OCI-LY3 (cell line): ENCODE data around the gene CCSER2.

Source experiments
- H2AFZ ChIP-seq: fragments of 200-600, 300-600 bp; shearing (Covaris generic); 2 replicates; pipeline ENCODE4 v1.6.0; 2014; ENCODE audit warnings: antibody characterized with exemption, low read depth, low read length
- H3K27ac ChIP-seq: fragments of 200-600, 300-600 bp; sonication (generic); 2 replicates; pipeline ENCODE4 v1.5.1; 2014; ENCODE audit warnings: mild to moderate bottlenecking, low read length, moderate library complexity, mixed read lengths
- H3K27me3 ChIP-seq: fragments of 200-600, 300-600 bp; sonication (generic); 2 replicates; pipeline ENCODE4 v1.6.1; 2014; ENCODE audit warnings: low read depth, low read length, mixed read lengths
- H3K36me3 ChIP-seq: fragments of 200-600, 300-600 bp; sonication (generic); replicated peaks from 2 replicates; pipeline ENCODE3; 2014; ENCODE audit warnings: low read depth, low read length, mixed read lengths
- H3K4me1 ChIP-seq: fragments of 300-600, 200-600 bp; sonication (generic); 2 replicates; pipeline ENCODE4 v1.6.1; 2014; ENCODE audit warnings: low read length, mixed read lengths
- H3K4me2 ChIP-seq: fragments of 200-600, 300-600 bp; sonication (generic); 2 replicates; pipeline ENCODE4 v1.6.1; 2014; ENCODE audit warnings: low read length, mixed read lengths
- H3K4me3 ChIP-seq: fragments of 300-600, 200-600 bp; sonication (generic); 2 replicates; pipeline ENCODE4 v1.5.1; 2014; ENCODE audit warnings: antibody characterized with exemption, mild to moderate bottlenecking, low read length, moderate library complexity
- H3K79me2 ChIP-seq: fragments of 300-600, 200-600 bp; shearing (Covaris generic); 2 replicates; pipeline ENCODE4 v1.6.1; 2014; ENCODE audit warnings: mild to moderate bottlenecking, low read length, mixed read lengths
- H3K9ac ChIP-seq: fragments of 300-600, 200-600 bp; shearing (Covaris generic); 2 replicates; pipeline ENCODE4 v1.6.0; 2014; ENCODE audit warnings: mild to moderate bottlenecking, low read length, moderate library complexity
- H3K9me3 ChIP-seq: fragments of 200-600, 300-600 bp; shearing (Covaris generic); 2 replicates; pipeline ENCODE4 v1.6.1; 2014; ENCODE audit warnings: low read length, mixed read lengths; ENCODE audit not compliant: insufficient read depth
- H4K20me1 ChIP-seq: fragments of 200-600, 300-600 bp; sonication (generic); 2 replicates; pipeline ENCODE4 v1.6.1; 2016; ENCODE audit warnings: low read length, mixed read lengths; ENCODE audit not compliant: insufficient read depth
- CTCF ChIP-seq: fragments of 200-600, 300-600 bp; sonication (generic); IDR thresholded peaks from 2 replicates; pipeline ENCODE4 v1.5.1; 2014; ENCODE audit warnings: antibody characterized with exemption, low read length, low read depth
- EZH2phosphoT487 ChIP-seq: fragments of 200-600 bp; shearing (Covaris generic); IDR thresholded peaks from 2 replicates; pipeline ENCODE4 v1.6.1; 2018; ENCODE audit warnings: antibody characterized with exemption, mixed run types, low read depth

Gene CCSER2

GRCh38 chr10:84353052-84353803 lies 24.8 kb downstream of the CCSER2 start:
- no peak overlapping the region for H3K4me3 ChIP-seq
- H2AFZ ChIP-seq: no peak overlapping the region
- no peaks in the 10 kb centered on the region for H3K36me3 ChIP-seq
- H3K4me2 ChIP-seq: no peak overlapping the region
- peaks cover 26% of the 10 kb centered on the region for H3K79me2 ChIP-seq
- H3K4me1 ChIP-seq: no peaks in the 10 kb centered on the region
- no peak for TF ChIP-seq CTCF
- H3K9ac ChIP-seq: no peak overlapping the region
- no peaks in the 10 kb centered on the region for H3K27me3 ChIP-seq
- H3K27ac ChIP-seq: no peak overlapping the region
- H3K9me3 ChIP-seq: no peaks in the 10 kb centered on the region
- peaks cover 18% of the 10 kb centered on the region for H4K20me1 ChIP-seq

- no peak overlapping the region for H3K9ac ChIP-seq
- H2AFZ ChIP-seq: no peak overlapping the region
- H3K27ac ChIP-seq: no peak overlapping the region
- no peaks in the 10 kb centered on the region for H3K9me3 ChIP-seq
- no peaks in the 10 kb centered on the region for H3K27me3 ChIP-seq
- TF ChIP-seq CTCF (no peak), EZH2phosphoT487 (no peak)
- H4K20me1 ChIP-seq: peaks cover 19% of the 10 kb centered on the region
- H3K4me3 ChIP-seq: no peak overlapping the region
- H3K36me3 ChIP-seq: no peaks in the 10 kb centered on the region
- H3K79me2 ChIP-seq: peaks cover 26% of the 10 kb centered on the region
- H3K4me2 ChIP-seq: no peak overlapping the region
- no peaks in the 10 kb centered on the region for H3K4me1 ChIP-seq
Measured at GRCh38 chr10:84354623-84355022, 26.2 kb downstream of the CCSER2 start.

GRCh38 chr10:84355106-84355505 lies 26.7 kb downstream of the CCSER2 start:
- Histone ChIP-seq H3K4me1 (no peaks in the 10 kb centered on the region), H3K27me3 (no peaks in the 10 kb centered on the region), H3K36me3 (no peaks in the 10 kb centered on the region), H3K9ac (no peak overlapping the region), H3K4me2 (no peak overlapping the region), H2AFZ (no peak overlapping the region), H3K9me3 (no peaks in the 10 kb centered on the region), H4K20me1 (peaks cover 21% of the 10 kb centered on the region), H3K4me3 (no peak overlapping the region), H3K27ac (no peak overlapping the region), H3K79me2 (peaks cover 26% of the 10 kb centered on the region)
- TF ChIP-seq EZH2phosphoT487 (no peak), CTCF (no peak)

- Histone ChIP-seq H3K27ac (no peak overlapping the region), H3K4me3 (no peak overlapping the region), H2AFZ (no peak overlapping the region), H3K4me1 (no peaks in the 10 kb centered on the region), H3K27me3 (no peaks in the 10 kb centered on the region), H3K4me2 (no peak overlapping the region), H3K36me3 (no peaks in the 10 kb centered on the region), H3K79me2 (peaks cover 36% of the 10 kb centered on the region), H3K9me3 (no peaks in the 10 kb centered on the region), H4K20me1 (peaks cover 22% of the 10 kb centered on the region), H3K9ac (no peak overlapping the region)
- TF ChIP-seq EZH2phosphoT487: no peak
- no peak for TF ChIP-seq CTCF
Measured at GRCh38 chr10:84356928-84357327, 28.5 kb downstream of the CCSER2 start.
